Lung microvascular endothelial cell (primary cell): ENCODE results near the gene CNOT6L. TPM values are rescaled to one million over a fixed set of nuclear protein-coding genes. Genes with fewer than 3 reads are reported as not detected.

ENCODE experiments used
- DNase-seq, 2 donors: peaks; one replicate each; pipeline versions ENCODE4 v3.0.0 to v3.0.0-alpha.2; 2010; ENCODE audit warnings: low read depth in 2 of 2
- total RNA-seq: library from RNA; depleted of rRNA; stranded (reverse); fragments of >200 nt; gene quantifications from 2 replicates; pipeline ENCODE4 v1.2.1, GENCODE V29; 2014

The CNOT6L gene
- total RNA-seq, 1 donor from 2014 or later: 29.2 TPM

DNA sequence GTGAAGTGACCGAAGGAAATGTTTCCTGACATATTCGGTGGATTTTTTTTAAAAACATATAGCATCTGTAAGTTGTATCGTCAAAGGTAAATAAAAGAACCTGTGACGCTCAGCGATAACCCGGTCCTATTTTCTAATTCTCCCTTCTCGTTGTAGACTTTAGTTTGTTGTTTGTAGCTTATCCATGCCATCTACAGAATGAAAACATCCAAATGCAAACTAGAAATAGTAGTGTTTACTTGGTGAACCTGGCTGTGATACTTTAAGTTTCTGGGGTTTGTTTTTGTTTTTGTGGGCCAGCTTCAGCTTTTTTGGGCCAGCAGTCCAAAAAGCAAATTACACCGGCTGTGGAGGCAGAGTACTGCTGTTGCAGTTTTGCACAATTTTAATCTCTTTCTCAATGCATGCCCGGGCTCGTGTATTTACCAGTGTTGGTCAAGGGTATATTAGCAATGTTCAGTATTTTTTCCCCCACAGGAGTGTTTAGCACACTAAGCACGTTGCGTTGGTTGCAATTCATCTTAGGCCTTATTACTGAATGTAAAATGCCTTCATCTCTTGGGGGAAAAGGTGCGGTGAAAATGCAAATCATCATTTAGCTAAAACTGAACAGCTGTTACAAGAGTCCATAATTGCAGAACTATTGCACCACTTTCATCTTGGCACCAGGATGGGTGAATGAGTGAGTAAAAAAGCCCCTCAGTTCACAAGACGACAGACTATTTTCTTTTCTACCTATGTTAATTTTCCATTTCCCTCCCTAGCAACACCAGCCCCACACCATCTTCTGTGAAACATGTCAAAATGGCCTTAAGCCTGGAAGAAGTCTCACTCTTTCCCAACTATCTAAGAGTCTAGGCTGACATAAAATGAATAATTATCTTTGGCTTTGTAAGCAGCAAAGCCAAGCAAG is 1.7 kb upstream of the CNOT6L start:
- peak; percentile 8 to 14 for DNase-seq

DNA sequence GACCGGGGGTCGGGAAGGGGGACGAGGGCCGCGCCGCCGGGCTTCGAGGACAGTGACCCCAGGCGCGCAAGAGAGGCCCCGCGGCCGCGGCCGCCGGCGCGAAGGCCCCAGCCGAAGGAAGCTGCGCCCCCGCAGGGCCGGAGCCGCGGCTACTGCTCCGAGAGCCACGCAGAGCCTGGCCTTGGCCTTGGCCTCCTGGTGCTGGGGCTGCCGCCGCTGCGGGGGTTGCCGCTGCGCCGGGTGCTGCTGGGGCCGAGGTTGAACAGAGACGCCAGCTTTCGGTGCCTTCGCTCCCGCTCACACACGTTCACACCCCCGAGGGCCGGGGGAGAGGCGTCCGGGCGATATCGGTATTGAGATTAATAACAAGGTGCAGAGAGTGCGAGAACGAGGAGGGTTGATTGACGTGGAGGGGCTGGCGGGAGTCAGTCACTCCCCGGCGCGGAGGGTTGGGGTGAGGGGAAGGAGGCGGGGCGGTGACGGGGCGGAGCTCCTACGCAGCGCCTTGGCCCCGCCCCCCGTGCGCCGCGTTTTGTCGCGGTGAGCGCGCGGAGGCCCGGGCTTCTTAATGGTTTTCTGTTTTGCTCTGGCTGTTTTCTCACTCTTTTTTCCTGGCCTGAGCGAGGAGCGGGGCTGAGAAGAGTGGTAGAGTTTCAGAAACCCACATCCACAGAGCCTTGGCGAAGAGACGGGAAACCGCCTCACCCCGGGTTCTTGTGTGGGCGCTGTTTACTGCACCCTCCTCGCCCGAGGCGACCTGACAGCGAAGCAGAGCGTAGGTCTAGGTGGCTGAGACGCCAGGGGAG is 878 bp upstream of the CNOT6L start:
- peak; percentile 85 to 93 for DNase-seq

DNA sequence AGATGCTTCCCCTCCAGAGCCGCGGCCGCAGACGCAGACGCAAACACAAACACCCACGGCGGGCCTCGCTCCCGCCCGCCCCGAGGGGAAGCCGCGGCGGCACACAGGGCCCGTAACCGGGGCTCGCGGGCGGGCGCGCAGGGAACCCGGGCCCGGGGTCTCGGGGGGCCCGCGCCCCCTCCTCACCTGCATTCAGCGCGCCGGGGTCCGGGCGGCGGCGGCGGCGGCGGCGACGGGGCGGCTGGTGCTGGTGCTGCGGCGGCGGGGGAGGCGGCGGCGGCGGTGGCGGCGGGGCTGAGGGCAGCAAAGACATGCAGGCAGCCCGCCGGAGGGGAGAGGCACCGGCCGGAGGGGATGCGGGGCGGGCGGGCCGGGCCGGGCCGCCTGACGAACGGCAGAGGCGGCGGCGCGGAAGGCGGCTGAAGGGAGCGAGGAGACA is 255 bp upstream of the CNOT6L start:
- DNase-seq: peak in 1 of 2 donors; percentile 37

DNA sequence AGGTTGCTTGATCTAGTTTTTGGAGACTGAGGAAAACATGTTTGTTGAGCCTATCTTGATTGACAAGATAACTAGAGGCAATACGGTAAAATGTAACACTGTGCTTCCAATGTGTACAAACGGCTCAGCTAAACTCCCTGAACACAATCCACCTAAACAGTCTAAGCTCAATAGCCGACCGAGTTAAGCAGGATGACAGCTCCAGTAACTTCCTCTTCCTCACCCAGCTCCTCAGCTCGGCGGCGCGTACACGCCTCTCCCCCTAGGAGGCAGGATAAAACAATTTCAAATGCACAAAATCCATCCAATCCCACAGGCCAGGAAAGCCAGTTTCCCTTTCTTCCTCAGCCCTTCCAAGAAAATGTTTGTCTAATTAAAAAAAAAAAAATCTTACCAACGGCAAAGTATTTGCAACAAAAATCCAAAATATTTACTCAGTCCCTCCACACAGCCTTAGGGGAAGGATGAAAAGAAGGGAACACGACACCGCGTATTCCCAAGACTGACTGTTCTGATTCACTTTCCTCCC is 1.0 kb downstream of the CNOT6L start:
- DNase-seq: peak; percentile 78 to 92

DNA sequence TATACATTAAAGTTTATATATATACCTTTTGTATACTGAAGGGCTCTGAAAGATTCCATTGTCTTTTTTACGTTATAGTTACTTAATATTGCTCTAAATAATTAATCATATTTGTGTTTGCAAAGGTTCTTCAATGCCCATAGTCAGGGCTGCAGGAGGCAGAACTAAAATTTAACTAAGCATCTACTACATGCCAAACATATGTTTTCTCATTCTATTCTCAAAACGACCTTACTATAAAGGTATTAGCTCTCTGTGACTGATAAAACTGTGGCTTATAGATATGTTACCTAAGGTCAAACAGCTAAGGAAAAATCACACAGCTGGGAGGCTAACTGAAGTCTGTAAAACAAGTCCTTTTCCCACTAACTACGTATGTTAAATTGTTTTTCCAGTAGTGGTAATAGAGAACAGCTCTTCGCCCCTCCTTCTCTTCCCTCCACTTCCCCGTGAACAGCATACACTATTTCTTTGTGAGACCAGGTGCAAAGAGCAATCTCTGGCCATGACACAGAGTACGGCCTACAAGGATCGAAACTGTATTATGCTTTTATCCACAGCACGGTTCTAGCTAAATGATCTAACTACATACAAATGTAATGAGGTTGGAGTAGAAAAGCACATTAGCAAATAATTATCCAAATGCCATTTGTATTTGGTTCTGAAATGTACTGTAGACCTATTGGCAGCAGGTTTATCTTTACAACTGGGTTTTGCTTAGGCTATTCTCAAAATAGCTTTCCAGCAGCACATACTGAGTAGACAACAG is 1.7 kb downstream of the CNOT6L start:
- DNase-seq: peak; percentile 6 to 9

DNA sequence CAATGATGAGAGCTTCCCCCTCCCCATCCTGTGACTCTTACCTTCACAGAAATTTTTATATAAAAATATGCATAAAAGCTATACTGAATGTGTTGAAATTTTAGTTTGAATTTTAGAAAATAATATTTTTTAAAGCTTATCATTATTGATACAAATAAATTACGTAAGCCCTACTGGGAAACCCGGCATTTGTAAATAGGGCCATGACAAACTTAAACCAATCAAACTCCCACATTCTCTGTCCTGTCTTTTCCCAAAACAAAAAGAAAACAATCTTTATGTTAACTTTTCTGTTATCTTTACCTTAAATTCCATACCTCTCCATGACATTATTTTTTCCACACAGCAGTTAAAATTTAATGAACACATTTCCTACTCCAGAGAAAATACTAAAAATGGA is 2.6 kb downstream of the CNOT6L start:
- no peak for DNase-seq

DNA sequence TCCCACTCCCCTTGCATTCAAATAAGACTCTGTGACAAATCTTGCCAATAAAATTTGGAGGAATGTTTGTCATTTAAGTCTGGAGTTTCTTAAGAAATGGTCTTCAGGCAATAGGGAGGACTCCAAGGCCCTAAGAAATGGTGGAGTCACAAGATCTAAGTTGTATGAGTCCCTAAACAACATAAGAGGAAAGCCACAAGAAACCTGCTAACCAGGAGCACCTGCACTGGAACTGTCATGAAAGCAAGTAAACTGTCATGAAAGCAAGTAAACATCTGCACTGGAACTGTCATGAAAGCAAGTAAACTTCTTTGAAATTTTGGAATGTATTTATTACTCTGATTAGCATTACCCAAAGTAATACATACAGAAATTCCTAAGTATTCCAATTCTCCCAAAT is 3.5 kb downstream of the CNOT6L start:
- DNase-seq: no peak

DNA sequence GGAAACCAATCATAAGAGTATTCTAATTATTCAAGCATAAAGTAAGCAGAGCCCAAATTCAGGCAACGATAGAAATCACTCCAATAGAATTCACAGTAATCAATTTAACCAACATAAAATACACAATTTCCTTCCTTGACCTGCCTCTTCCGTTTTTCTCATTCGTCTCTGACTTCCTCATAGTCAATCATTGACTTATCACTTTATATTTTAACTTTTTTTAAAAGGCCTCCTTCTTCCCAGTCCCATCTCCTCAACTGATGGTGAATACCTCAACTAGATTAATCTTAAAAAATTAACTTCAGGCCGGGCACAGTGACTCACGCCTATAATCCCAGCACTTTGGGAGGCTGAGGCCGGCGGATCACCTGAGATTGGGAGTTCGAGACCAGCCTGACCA is 13.3 kb downstream of the CNOT6L start:
- DNase-seq: no peak

DNA sequence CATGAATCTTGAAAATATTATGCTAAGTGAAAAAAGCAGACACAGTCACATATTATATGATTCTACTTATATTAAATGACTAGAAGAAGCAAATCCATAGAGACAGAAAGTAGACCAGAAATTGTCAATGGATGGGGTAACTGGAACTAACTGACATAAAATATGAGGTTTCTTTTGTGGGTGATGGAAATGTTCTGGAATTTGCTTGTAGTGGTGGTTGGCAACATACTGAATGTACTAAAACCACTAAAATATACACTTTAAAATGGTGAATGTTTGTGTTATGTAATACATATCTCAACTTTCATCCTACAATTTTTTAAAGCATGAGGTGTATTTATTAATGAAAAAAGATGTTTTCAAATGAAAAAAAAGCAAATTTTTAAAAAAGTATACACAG is 14.7 kb downstream of the CNOT6L start:
- DNase-seq: no peak

DNA sequence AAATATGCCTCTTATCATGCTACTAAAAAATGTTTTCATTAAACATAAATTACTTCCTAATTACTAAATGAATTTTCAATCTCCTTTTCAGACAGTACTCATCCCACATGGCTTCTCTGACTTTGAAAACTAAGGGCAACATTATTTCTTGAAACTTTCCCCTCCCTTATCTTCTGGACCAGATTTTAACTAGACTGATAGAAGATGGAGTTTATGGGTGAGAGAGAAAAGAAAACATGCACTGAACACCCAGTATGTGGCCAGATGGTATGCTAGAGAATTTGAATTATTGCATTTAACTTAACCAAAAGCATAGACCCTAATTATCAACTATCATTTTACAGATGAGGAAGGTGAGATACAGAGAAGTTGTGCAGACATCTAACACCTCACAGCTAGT is 16.8 kb downstream of the CNOT6L start:
- no peak for DNase-seq

DNA sequence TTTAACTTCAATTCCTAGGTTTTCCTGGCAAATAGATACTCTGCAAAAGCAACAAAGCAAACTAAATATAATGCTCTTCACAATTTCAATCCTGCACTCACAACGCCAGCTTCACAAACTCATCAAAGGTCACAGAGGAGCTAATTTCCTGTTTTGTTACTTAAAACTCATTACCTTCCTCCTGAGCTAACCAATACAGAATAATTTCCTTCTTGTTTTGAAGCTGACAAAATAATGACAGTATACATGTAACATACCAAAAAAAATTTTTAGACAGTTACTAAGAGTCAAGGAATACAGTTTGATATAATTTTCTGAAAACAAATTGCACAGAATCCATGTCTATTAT is 17.9 kb downstream of the CNOT6L start:
- DNase-seq: no peak

DNA sequence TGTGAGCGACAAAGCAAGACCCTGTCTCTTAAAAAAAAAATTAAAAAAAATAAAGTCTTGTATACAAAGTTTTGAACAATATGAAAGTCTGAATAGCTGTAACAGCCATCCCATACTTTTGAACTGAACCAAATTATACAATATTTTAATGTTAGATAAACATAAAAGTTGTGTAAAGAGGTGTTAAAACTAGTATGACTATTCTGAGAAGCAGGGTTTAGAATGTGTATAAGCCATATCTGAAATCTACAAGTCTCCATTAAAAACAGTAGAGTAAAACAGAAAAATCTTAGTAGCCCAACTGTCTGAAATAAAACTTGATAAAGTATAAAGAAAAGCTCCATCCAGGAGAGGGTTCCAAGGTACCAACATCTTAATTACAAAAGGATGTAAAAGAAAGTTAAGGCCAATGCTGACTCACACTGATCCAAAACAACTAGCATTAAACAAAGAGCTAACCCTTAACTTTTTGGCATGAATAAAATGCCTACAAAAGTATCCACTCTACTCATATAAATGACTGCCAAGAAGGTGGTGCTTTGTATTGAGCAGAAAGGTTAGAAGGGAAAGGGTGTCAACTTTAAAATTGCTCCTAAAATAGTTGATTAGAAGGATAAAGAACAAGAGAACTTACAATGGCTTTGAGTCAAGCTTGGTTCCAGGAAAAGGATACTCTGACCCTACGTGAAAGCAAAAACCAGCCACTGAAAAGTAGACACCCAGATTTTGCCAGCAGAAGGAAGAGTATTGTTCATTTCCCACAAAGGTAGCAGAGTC is 18.5 kb downstream of the CNOT6L start:
- peak; percentile 16 to 57 for DNase-seq

DNA sequence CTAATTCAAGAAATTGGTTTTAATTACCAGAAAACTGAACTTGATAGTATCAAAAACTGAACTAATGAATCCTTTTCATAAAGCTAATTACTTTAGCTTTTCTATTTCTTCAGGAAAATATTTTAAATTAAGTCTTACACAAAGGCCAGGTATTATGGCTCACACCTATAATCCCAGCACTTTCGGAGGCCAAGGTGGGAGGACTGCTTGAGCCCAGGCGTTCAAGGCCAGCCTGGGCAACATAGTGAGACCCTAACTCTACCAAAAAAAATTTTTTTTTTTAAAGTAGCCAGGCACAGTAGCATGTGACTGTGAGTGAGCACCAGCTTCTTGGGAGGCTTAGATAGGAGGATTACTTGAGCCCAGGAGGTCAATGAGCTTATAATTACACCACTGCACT is 19.1 kb downstream of the CNOT6L start:
- no peak for DNase-seq

DNA sequence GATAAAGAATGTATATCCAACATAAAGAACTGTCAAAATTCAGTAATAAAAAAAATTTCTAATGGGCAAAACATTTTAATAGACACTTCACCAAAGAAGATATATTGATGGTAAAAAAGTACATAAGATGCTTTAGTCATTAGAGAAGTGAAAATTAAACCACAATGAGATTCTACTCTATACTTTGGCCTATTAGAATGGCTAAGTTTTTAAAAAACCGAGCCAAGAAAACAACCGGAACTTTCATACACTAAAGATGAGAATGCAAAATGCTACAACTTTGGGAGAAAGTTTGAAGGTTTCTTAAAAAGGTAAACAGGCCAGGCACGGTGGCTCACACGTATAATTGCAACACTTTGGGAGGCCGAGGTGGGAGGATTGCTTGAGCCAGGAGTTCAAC is 20.8 kb downstream of the CNOT6L start:
- no peak for DNase-seq

DNA sequence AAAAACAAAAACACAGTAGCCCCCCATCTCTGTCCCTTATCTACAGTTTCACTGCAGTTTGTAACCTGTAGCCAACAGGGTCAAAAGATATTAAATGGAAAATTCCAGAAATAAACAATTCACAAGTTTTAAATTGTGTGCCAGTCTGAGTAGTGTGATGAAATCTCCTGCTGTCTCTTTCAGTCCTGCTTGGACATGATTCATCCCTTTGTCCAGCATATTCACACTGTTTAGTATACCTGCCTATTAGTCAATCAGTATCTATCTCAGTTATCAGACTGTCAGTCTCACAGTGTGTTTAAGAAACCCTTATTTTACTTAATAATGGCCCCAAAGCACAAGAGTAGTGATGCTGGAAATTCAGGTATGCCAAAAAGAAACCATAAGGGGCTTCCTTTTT is 21.9 kb downstream of the CNOT6L start:
- peak in 1 of 2 donors; percentile 76 for DNase-seq

DNA sequence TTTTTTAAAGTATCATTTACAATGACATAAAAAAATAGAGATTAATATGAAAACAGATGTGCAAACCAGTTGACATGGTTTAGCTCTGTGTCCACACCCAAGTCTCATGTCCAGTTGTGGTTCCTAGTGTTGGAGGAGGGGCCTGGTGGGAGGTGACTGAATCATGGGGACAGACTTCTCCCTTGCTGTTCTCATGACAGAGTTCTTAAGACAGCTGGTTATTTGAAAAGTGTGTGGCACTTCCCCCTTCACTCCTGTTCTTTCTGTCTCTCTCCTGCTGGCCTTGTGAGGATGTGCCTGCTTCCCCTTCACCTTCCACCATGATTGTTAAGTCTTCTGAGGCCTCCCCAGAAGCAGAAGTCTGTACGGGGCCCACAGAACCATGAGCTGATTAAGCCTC is 23.8 kb downstream of the CNOT6L start:
- no peak for DNase-seq

DNA sequence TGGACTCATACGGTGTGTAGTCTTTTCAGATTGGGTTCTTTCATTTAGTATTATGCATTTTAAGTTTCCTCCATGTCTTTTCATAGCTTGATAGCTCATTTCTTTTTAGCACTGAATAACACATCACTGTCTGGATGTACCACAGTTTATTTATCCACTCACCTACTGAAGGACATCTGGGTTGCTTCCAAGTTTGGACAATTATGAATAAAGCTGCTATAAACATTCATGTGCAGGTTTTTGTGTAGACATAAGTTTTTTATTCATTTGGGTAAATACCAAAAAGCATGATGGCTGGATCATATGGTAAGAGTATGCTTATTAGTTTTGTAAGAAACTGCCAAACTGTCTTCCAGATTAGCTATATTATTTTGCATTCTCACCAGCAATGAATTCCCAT is 29.0 kb downstream of the CNOT6L start:
- peak in 1 of 2 donors; percentile 4 for DNase-seq

DNA sequence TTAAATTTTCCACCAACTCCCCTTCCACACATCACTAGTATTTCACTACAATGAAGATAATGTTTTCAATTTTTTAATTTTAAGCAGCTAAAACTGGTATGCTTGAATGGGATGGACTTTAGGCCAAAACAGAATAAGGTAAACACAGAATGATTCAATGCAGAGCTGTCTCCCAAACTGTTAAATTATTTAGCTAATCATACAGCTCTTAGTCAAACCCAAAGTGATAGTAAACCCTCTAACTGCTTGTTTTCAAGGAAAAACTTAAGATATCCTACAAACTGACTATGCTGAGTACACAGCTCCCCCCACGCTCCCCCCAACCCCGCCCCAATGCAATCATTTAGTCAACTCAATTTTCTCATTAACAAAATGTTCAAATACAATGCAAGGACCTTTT is 30.2 kb downstream of the CNOT6L start:
- DNase-seq: no peak

DNA sequence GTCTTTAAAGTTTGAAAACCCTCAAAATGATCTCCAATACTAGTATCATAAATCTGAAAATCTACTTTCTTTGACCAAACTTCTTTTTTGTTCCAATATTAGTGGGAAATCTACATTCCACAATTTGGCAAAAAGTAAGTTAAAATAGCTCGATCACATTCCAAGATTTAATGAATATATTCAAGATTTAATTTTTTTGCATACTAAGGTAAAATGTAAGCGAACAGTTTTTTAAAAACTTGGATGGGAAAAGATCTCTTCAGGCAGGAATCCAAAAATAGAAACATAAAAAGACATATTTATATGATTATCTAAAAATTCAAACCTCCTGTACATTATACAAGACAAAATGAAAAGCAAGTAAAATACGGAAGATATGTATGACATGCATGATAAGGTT is 31.2 kb downstream of the CNOT6L start:
- no peak for DNase-seq

DNA sequence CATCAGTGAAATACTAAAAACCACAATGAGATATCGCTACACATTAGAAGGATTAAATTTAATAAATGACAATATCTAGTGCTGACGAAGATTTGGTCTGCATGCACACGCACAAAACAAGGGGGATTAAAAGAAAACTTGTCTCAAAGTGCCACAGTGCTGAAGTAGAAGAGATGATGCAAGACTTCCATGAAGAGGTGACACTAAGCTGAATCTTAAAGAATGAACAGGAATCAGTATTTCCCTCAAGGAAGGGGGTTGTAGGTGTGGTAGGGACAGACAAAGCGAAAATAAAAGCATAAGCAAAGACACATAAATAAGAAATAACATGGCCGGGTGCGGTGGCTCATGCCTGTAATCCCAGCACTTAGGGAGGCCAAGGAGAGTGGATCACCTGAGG is 33.5 kb downstream of the CNOT6L start:
- no peak for DNase-seq

DNA sequence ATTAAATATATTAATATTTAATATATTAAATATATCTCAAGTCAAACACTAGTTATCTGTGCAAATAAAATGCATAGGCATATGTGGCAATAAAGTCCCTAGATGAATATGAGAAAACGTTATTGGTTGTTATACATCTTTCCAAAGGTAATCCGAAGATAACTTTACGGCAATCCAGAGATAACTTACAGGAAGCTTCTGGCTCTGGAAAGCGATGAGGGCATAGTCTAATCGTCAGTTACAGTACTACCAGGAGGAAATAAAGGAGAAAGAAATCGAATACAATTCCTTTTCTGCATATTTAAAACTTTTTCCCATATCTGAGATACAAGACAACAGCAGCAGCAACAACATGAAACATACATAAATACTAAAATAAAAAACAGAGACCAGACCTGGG is 35.3 kb downstream of the CNOT6L start:
- no peak for DNase-seq
